GM11168 (cell line): ENCODE measurements around the gene GHDC.
"Not testable (repeated sequence)": the region's sequence is repeated elsewhere in the genome, so short reads cannot be mapped to it uniquely, and the experiment has no call there.

Experiments
- in situ Hi-C: fragments of 300-500 bp; cut with MboI; formaldehyde crosslinking; loops from one replicate; pipeline ENCODE4 v1.12.0; 2022; ENCODE audit warnings: low sequenced_read_pairs; ENCODE audit not compliant: unreplicated experiment

Gene GHDC

GRCh38 chr17:42203354-42203753, 9.1 kb upstream of the GHDC start:
- in situ Hi-C loops, result no loop called here

- in situ Hi-C loops, result no loop called here
These were observed 8.4 kb upstream of the GHDC start for GRCh38 chr17:42202696-42203095.

- in situ Hi-C loops, result no loop called here
These were observed 7.9 kb upstream of the GHDC start for GRCh38 chr17:42202159-42202558.

- in situ Hi-C loops, result no loop called here
These were observed 7.1 kb upstream of the GHDC start for GRCh38 chr17:42201458-42201772.

- in situ Hi-C loops, result no loop called here
These were observed 6.6 kb upstream of the GHDC start for GRCh38 chr17:42200706-42201457.

- in situ Hi-C loops, result no loop called here
These were observed 5.2 kb upstream of the GHDC start for GRCh38 chr17:42199416-42200011.

- in situ Hi-C loops, result no loop called here
These were observed 4.6 kb upstream of the GHDC start for GRCh38 chr17:42198897-42199296.

GRCh38 chr17:42197564-42198156, 3.4 kb upstream of the GHDC start:
- in situ Hi-C loops, result no loop called here

GRCh38 chr17:42193216-42193968, 902 bp downstream of the GHDC start:
- in situ Hi-C loops, result no loop called here

GRCh38 chr17:42192189-42193126, 1.8 kb downstream of the GHDC start:
- in situ Hi-C loops, result no loop called here

- in situ Hi-C loops, result no loop called here
These were observed 3.1 kb downstream of the GHDC start for GRCh38 chr17:42191275-42191608.

- in situ Hi-C loops, result no loop called here
These were observed 3.6 kb downstream of the GHDC start for GRCh38 chr17:42190491-42191274.

- in situ Hi-C loops, result no loop called here
These were observed 4.7 kb downstream of the GHDC start for GRCh38 chr17:42189651-42189965.

- in situ Hi-C loops, result no loop called here
These were observed 5.3 kb downstream of the GHDC start for GRCh38 chr17:42188749-42189650.

- in situ Hi-C loops, result no loop called here
These were observed 6.5 kb downstream of the GHDC start for GRCh38 chr17:42187833-42188232.

GRCh38 chr17:42186191-42186590, 8.1 kb downstream of the GHDC start:
- in situ Hi-C loops, result not testable (repeated sequence)

- in situ Hi-C loops, result no loop called here
These were observed 8.7 kb downstream of the GHDC start for GRCh38 chr17:42185621-42185930.

- in situ Hi-C loops, result no loop called here
These were observed 9.3 kb downstream of the GHDC start, which contains the start of gene HCRT for GRCh38 chr17:42184713-42185620. TSS of gene HCRT (minus strand) at chr17:42185452. CDS start at chr17:42185365, 87 bp downstream.
